NCI-H526 (cell line): ENCODE measurements around the gene RTN4.

Experiments
- DNase-seq, 2 experiments: peaks; one replicate each; lab custom pipeline; 2025; lab: John Stamatoyannopoulos, UW

The RTN4 gene

GRCh38 chr2:55038428-55038827, 11.8 kb downstream of the RTN4 start:
- DNase-seq: no peak

- no peak for DNase-seq
Measured at GRCh38 chr2:55035716-55036115, 14.5 kb downstream of the RTN4 start.

GRCh38 chr2:55033921-55034320, 16.3 kb downstream of the RTN4 start:
- DNase-seq: no peak

GRCh38 chr2:55033076-55033742, 17.0 kb downstream of the RTN4 start:
- DNase-seq: no peak

GRCh38 chr2:55031505-55031904, 18.7 kb downstream of the RTN4 start:
- no peak for DNase-seq

- no peak for DNase-seq
Measured at GRCh38 chr2:55030766-55031165, 19.5 kb downstream of the RTN4 start.

GRCh38 chr2:55029098-55029497, 21.2 kb downstream of the RTN4 start:
- no peak for DNase-seq

- no peak for DNase-seq
Measured at GRCh38 chr2:55027226-55027625, 23.0 kb downstream of the RTN4 start.

- no peak for DNase-seq
Measured at GRCh38 chr2:55026202-55026601, 24.0 kb downstream of the RTN4 start.

- no peak for DNase-seq
Measured at GRCh38 chr2:55025627-55026026, 24.6 kb downstream of the RTN4 start.

GRCh38 chr2:55025082-55025481, 25.2 kb downstream of the RTN4 start:
- DNase-seq: no peak

- DNase-seq: no peak
Measured at GRCh38 chr2:55022476-55022875, 27.8 kb downstream of the RTN4 start.

GRCh38 chr2:55019526-55020258, 30.6 kb downstream of the RTN4 start:
- no peak for DNase-seq

- no peak for DNase-seq
Measured at GRCh38 chr2:55018619-55019018, 31.6 kb downstream of the RTN4 start.

GRCh38 chr2:55017880-55018279, 32.4 kb downstream of the RTN4 start:
- DNase-seq: no peak

- no peak for DNase-seq
Measured at GRCh38 chr2:55017428-55017827, 32.8 kb downstream of the RTN4 start.

GRCh38 chr2:55014962-55015939, 35.0 kb downstream of the RTN4 start:
- peak; percentile 36 to 78 for DNase-seq

- DNase-seq: no peak
Measured at GRCh38 chr2:55013936-55014335, 36.3 kb downstream of the RTN4 start.

GRCh38 chr2:55012672-55013484, 37.4 kb downstream of the RTN4 start:
- DNase-seq: no peak

- DNase-seq: peak; percentile 19 to 53
Measured at GRCh38 chr2:55011831-55012671, 38.2 kb downstream of the RTN4 start.

GRCh38 chr2:55010915-55011314, 39.3 kb downstream of the RTN4 start:
- no peak for DNase-seq
